ENCODE data around the gene CRISP3. TPM values are rescaled to one million over a fixed set of nuclear protein-coding genes. Genes with fewer than 3 reads are reported as not detected.

The CRISP3 gene, protein sequence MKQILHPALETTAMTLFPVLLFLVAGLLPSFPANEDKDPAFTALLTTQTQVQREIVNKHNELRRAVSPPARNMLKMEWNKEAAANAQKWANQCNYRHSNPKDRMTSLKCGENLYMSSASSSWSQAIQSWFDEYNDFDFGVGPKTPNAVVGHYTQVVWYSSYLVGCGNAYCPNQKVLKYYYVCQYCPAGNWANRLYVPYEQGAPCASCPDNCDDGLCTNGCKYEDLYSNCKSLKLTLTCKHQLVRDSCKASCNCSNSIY
- total RNA-seq = not detected in 2 replicates
- long read RNA-seq = 0 reads

DNA sequence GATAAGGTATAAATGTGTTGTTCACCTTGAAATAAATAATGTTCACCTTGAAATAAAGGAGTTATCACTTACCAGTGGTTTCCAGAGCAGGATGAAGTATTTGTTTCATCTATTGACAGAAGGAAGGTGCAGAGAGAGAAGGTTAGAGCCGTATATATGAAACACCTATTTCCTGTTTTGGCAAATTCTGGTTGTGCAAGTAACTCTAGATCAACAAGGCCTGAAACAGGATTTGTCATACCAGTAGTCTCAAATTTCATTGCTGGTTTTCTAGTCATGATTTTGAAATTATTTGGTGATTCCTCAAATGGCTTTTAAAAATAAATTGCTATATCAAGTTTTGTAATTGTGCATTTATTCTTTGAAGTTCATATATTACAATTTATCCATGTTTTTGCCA, at the start of gene CRISP3:
CRISP3 (minus strand) TSS at position 130 of the 400 bp plus-strand sequence; CDS start at position 109, 21 bp downstream.
- DNase-seq (ENCODE audit: low read depth, low spot score) = no peak
- H3K27ac Mint-ChIP-seq (ENCODE audit: unreplicated experiment) = no peak within 1 kb of the TSS
- no peaks in the 10 kb centered on the region for H3K9me3 Mint-ChIP-seq
- H3K4me1 Mint-ChIP-seq = no peaks in the 10 kb centered on the region
- no peaks in the 10 kb centered on the region for H3K36me3 Mint-ChIP-seq (ENCODE audit: low read depth)
- TF ChIP-seq, protein P1, sequence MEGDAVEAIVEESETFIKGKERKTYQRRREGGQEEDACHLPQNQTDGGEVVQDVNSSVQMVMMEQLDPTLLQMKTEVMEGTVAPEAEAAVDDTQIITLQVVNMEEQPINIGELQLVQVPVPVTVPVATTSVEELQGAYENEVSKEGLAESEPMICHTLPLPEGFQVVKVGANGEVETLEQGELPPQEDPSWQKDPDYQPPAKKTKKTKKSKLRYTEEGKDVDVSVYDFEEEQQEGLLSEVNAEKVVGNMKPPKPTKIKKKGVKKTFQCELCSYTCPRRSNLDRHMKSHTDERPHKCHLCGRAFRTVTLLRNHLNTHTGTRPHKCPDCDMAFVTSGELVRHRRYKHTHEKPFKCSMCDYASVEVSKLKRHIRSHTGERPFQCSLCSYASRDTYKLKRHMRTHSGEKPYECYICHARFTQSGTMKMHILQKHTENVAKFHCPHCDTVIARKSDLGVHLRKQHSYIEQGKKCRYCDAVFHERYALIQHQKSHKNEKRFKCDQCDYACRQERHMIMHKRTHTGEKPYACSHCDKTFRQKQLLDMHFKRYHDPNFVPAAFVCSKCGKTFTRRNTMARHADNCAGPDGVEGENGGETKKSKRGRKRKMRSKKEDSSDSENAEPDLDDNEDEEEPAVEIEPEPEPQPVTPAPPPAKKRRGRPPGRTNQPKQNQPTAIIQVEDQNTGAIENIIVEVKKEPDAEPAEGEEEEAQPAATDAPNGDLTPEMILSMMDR (conservative IDR thresholded peaks at IDR 0.05) = no peak
- no peak within 1 kb of the TSS for H3K4me3 Mint-ChIP-seq
- H3K27me3 Mint-ChIP-seq (ENCODE audit: low read depth) = peaks cover 2% of the 10 kb centered on the region

DNA sequence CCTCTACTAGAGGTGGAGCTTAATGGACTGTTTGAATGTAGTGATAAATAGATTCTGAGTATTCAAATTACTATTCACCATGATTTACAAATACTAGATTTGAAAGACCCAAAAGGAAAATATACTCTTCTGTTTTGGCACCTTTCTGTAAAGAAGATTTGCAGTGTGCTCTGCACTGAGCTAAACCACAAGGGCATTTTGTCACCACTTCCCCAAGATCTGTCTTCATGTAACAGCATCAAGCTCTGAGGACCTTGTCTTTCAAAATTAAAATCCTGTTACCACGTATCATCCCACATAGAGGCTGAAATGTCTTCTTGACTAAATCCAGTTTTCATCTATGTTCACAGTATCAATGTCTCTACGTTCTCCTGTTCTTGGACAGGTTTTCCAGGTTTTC, 46.2 kb upstream of the CRISP3 start:
- H3K4me1 Mint-ChIP-seq = no peaks in the 10 kb centered on the region
- no peak overlapping the region for H3K4me3 Mint-ChIP-seq
- H3K27ac Mint-ChIP-seq (ENCODE audit: unreplicated experiment) = no peak overlapping the region
- H3K27me3 Mint-ChIP-seq (ENCODE audit: low read depth) = no peaks in the 10 kb centered on the region
- peaks cover 7% of the 10 kb centered on the region for H3K9me3 Mint-ChIP-seq
- H3K36me3 Mint-ChIP-seq (ENCODE audit: low read depth) = no peaks in the 10 kb centered on the region
- TF ChIP-seq, protein P1 (conservative IDR thresholded peaks at IDR 0.05) = no peak
- DNase-seq (ENCODE audit: low read depth, low spot score) = no peak

DNA sequence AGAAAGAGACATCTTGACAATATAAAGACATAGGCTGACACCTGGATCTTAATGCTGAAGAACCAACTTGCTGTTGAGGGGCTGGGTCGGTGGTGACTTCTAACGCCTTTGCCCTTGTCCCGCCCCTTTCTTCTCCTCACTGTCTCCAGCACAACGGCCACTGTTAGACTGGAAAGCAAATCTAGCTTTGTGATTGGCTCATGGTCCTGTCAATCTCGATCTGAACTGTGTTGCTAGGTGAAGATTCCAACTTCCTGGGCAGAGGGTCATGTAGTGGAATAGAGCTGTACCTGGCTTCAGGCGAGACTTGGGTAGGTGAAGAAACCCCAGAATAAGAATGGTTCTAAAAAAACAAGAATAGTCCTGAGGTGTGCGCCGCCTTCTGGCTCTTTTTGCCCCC, 43.0 kb upstream of the CRISP3 start, which contains the start of gene PGK2:
PGK2 (minus strand) TSS at position 110 of the 400 bp plus-strand sequence; CDS start at position 12, 98 bp downstream.
- H3K27ac Mint-ChIP-seq (ENCODE audit: unreplicated experiment) = no peak within 1 kb of the TSS
- H3K4me1 Mint-ChIP-seq = no peaks in the 10 kb centered on the region
- H3K27me3 Mint-ChIP-seq (ENCODE audit: low read depth) = no peaks in the 10 kb centered on the region
- no peak for DNase-seq (ENCODE audit: low read depth, low spot score)
- no peak within 1 kb of the TSS for H3K4me3 Mint-ChIP-seq
- TF ChIP-seq, protein P1 (conservative IDR thresholded peaks at IDR 0.05) = no peak
- no peaks in the 10 kb centered on the region for H3K36me3 Mint-ChIP-seq (ENCODE audit: low read depth)
- peaks cover 7% of the 10 kb centered on the region for H3K9me3 Mint-ChIP-seq

DNA sequence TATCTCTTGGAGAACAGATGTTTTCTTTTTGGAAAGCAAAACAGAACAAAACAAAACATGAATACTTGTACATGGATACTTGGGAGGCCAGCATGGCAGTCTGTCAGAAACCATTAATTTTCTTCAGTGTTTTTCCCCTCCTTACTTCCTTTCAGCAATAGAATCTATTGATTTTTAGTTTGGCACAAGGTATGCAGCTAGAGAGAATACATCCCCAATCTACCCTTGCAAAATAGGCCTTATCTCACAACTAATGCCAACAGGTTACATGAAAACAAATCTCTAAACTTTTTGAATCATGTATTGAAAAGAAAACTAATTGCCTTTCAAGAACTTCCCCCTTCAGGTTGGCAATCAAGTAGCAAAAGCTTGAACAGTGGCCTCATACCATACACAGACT, 40.1 kb upstream of the CRISP3 start:
- H3K4me1 Mint-ChIP-seq = no peaks in the 10 kb centered on the region
- H3K36me3 Mint-ChIP-seq (ENCODE audit: low read depth) = no peaks in the 10 kb centered on the region
- peaks cover 7% of the 10 kb centered on the region for H3K9me3 Mint-ChIP-seq
- no peak overlapping the region for H3K27ac Mint-ChIP-seq (ENCODE audit: unreplicated experiment)
- DNase-seq (ENCODE audit: low read depth, low spot score) = no peak
- no peak overlapping the region for H3K4me3 Mint-ChIP-seq
- TF ChIP-seq, protein P1 (conservative IDR thresholded peaks at IDR 0.05) = no peak
- H3K27me3 Mint-ChIP-seq (ENCODE audit: low read depth) = no peaks in the 10 kb centered on the region

DNA sequence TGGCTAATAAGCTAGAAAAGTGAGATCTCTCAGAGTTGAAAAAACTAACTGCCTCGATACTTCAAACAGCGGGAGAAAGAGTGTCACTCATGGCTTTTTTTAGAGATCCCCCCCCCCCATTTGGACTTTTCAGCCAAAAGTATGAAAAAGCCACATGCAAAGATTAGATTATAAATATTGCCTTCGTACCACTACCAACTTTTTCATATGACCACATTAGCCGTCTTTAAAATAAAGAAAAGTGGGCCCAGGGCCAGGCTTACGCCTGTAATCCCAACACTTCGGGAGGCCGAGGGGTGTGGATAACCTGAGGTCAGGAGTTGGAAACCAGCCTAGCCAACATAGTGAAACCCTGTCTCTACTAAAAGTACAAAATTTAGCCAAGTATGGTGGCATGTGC, 38.5 kb upstream of the CRISP3 start:
- no peak overlapping the region for H3K27ac Mint-ChIP-seq (ENCODE audit: unreplicated experiment)
- TF ChIP-seq, protein P1 (conservative IDR thresholded peaks at IDR 0.05) = no peak
- H3K9me3 Mint-ChIP-seq = peaks cover 6% of the 10 kb centered on the region
- H3K36me3 Mint-ChIP-seq (ENCODE audit: low read depth) = no peaks in the 10 kb centered on the region
- no peaks in the 10 kb centered on the region for H3K27me3 Mint-ChIP-seq (ENCODE audit: low read depth)
- no peaks in the 10 kb centered on the region for H3K4me1 Mint-ChIP-seq
- H3K4me3 Mint-ChIP-seq = no peak overlapping the region
- no peak for DNase-seq (ENCODE audit: low read depth, low spot score)
